Skin of body (tissue), 2 donors: Measurements from ENCODE around the gene BDH2. TPM values are rescaled to one million over a fixed set of nuclear protein-coding genes. Genes with fewer than 3 reads are reported as not detected.

Experiments used
- DNase-seq: peaks from one replicate; lab custom pipeline; 2025; lab: John Stamatoyannopoulos, UW
- total RNA-seq: library from RNA; depleted of rRNA; stranded (reverse); fragments of >200 nt; gene quantifications from one replicate; pipeline ENCODE4 v1.2.3, GENCODE V29; 2014

Gene BDH2
- total RNA-seq, 1 donor from 2014 or later: 43.4 TPM

- DNase-seq: no peak
Measured at GRCh38 chr4:103029300-103029699, 70.3 kb downstream of the BDH2 start.

Other genes with a start within 250 kb of the BDH2 start
- gene CISD2, start 230.8 kb downstream of the BDH2 start, total RNA-seq: 24.0 TPM
- 7.2 TPM for gene SLC9B1, start 80.1 kb downstream of the BDH2 start, total RNA-seq
- gene SLC9B2, start 23.1 kb downstream of the BDH2 start, total RNA-seq: 10.7 TPM
- 14.0 TPM for gene CENPE, start 98.5 kb upstream of the BDH2 start, total RNA-seq